Retinal pigment epithelial cell (primary cell): ENCODE measurements around the gene MYOF.

Experiments used
- DNase-seq: peaks from one replicate; pipeline ENCODE4 v3.0.0-alpha.2; 2010; ENCODE audit warnings: low read depth
- H3K4me3 ChIP-seq: 2 replicates; pipeline ENCODE4 v1.5.1; 2011; ENCODE audit warnings: mild to moderate bottlenecking, low read length, control low read depth, moderate library complexity
- CTCF ChIP-seq: conservative IDR thresholded peaks from 2 replicates; pipeline ENCODE4 v1.5.1; 2011; ENCODE audit warnings: low read depth, low read length, control low read depth, inconsistent platforms

The MYOF gene

DNA sequence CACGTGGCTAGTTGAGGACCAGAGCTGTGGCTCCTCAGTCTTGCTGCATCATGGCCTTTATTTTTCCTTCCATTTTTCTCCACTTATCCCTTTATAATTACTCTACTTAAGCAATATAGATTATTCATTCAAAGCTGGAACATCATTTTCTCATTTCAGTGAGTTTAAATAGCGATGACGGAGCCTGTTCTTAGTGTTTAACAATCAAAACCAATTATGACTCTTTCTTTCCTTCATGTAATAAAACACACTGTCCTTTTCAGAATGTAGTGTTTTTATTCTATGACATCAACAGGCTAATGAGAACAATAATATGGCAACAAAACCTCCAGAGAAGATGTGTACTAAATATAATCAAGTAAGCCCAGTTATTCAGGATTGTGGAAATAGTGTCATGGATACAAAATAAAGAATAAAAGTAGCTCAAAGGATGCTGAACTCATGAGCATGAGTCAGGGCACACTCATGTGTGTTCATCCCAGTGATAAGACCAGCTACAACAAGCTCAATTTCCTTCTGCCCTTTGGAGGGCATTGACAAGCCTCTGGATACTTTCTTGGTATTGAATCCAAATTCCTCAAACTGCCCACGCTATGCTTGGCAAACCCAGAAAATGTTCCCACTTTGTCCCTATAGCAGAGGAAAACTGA lies 220.0 kb downstream of the MYOF start:
- no peak overlapping the region for H3K4me3 ChIP-seq
- DNase-seq = peak; percentile 51
- no peak for TF ChIP-seq CTCF

- TF ChIP-seq CTCF = no peak
- H3K4me3 ChIP-seq = no peak overlapping the region
- DNase-seq = no peak
These were observed 221.0 kb downstream of the MYOF start for GRCh38 chr10:93261089-93261488.

DNA sequence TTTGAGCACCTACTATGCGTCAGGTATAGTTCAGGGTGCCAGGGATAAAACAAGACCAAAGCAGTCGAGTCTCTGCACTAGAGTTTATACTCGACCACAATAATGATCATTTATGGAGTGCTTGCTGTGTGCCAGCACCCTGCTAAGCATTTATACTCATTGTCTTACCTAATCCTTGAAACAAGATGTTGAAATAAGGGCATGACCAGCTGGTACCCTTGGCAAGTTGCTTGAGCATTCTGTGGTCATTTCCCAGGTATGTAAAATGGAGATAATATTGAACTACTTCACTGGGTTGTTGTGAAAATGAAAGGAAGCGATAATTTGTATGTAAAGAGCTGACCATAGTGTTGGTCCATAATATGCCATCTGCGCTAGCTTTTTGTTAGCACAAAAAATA lies 223.0 kb downstream of the MYOF start:
- no peak for TF ChIP-seq CTCF
- H3K4me3 ChIP-seq = no peak overlapping the region
- DNase-seq = no peak
